HepG2 (cell line): ENCODE data around the gene CABLES2. TPM values are rescaled to one million over a fixed set of nuclear protein-coding genes. Genes with fewer than 3 reads are reported as not detected.

Experiments used
- ATAC-seq: fragments of 200-7000 bp; cut with Tn5 transposase; 3 replicates; pipeline ENCODE4 v1.9.1; 2020; ENCODE audit warnings: mild to moderate bottlenecking, moderate library complexity
- BruUV-seq: library from RNA; stranded (reverse); fragments of 400-500 nt; replicated peaks from 2 replicates; lab custom pipeline; 2021; lab: Mats Ljungman, UMichigan
- CTCF ChIA-PET: fragments of 300-600 bp; formaldehyde crosslinking; extraction: SDS; loops from one replicate; lab custom pipeline; 2021; ENCODE audit warnings: low total read pairs, inconsistent platforms, low intra/inter-chr PET ratio; lab: Yijun Ruan, JAX
- POLR2A ChIA-PET: fragments of 350-600 bp; sonication (Branson Sonifier 250); formaldehyde crosslinking; loops from one replicate; lab custom pipeline; 2020; ENCODE audit warnings: antibody characterized with exemption, inconsistent platforms; lab: Yijun Ruan, JAX
- DNase-seq: peaks from one replicate; pipeline ENCODE4 v3.0.0-alpha.2; 2015; ENCODE audit warnings: low spot score
- FAIRE-seq: peaks from 3 replicates; lab custom pipeline; 2011; peaks lifted over from hg19 to GRCh38; lab: Jason Lieb, UNC
- H2AFZ ChIP-seq: one replicate; pipeline ENCODE4 v1.6.1; 2011; ENCODE audit warnings: low read length, inconsistent platforms
- H3K27ac ChIP-seq: fragments of 300-600 bp; 3 replicates; pipeline ENCODE4 v1.8.0; 2011; ENCODE audit warnings: mixed run types, mild to moderate bottlenecking, mixed read lengths, low read length, inconsistent platforms; ENCODE audit not compliant: insufficient read depth; ENCODE audit errors: extremely low read length
- H3K27me3 ChIP-seq, 2 experiments: fragments of 200-600 bp in 1 of 2; 2 replicates in 1 of 2; 3 replicates in 1 of 2; pipeline versions ENCODE4 v1.6.0 to v1.8.0; 2011; ENCODE audit warnings: low read length in 2 of 2, mild to moderate bottlenecking in 2 of 2, moderate library complexity in 2 of 2, inconsistent platforms in 1 of 2; ENCODE audit not compliant: insufficient read depth in 2 of 2, control insufficient read depth in 1 of 2
- H3K36me3 ChIP-seq, 2 experiments: fragments of 200-600 bp in 1 of 2; replicated peaks in 1 of 2; 2 replicates in 1 of 2; 3 replicates in 1 of 2; pipeline versions ENCODE4 v1.5.1 to v1.8.0; 2011; ENCODE audit warnings: low read length in 2 of 2, inconsistent platforms in 1 of 2; ENCODE audit not compliant: insufficient read depth in 2 of 2, control insufficient read depth in 1 of 2
- H3K4me1 ChIP-seq: 2 replicates; pipeline ENCODE4 v1.5.1; 2012; ENCODE audit warnings: low read length, inconsistent platforms; ENCODE audit not compliant: insufficient read depth
- H3K4me2 ChIP-seq: 2 replicates; pipeline ENCODE4 v1.6.0; 2011; ENCODE audit warnings: low read depth, low read length, inconsistent platforms
- H3K4me3 ChIP-seq, 3 experiments: fragments of 200-600 bp in 1 of 3; sonication (generic), shearing (Covaris generic) in 1 of 3; replicated peaks in 1 of 3; 2 replicates each; pipeline ENCODE4 v1.5.1; 2011 to 2016; ENCODE audit warnings: low read length in 3 of 3, inconsistent platforms in 2 of 3, low read depth in 2 of 3, mild to moderate bottlenecking in 2 of 3, control low read depth in 1 of 3, mixed read lengths in 1 of 3; ENCODE audit not compliant: insufficient read depth in 1 of 3
- H3K79me2 ChIP-seq: one replicate; pipeline ENCODE4 v1.6.1; 2011; ENCODE audit warnings: low read length, inconsistent platforms; ENCODE audit not compliant: insufficient read depth
- H3K9ac ChIP-seq: 2 replicates; pipeline ENCODE4 v1.6.0; 2011; ENCODE audit warnings: mild to moderate bottlenecking, low read depth, low read length, inconsistent platforms; ENCODE audit not compliant: insufficient read depth
- H3K9me3 ChIP-seq: 2 replicates; pipeline ENCODE4 v1.5.1; 2012; ENCODE audit warnings: mild to moderate bottlenecking, low read length
- H4K20me1 ChIP-seq: 2 replicates; pipeline ENCODE4 v1.6.0; 2011; ENCODE audit warnings: inconsistent platforms, mild to moderate bottlenecking, low read length, moderate library complexity; ENCODE audit not compliant: insufficient read depth
- AKAP8 ChIP-seq: sonication (generic); formaldehyde crosslinking; IDR thresholded peaks from 2 replicates; pipeline ENCODE4 v1.5.1; 2020; ENCODE audit warnings: mild to moderate bottlenecking, missing genetic modification reagents
- CREB3 ChIP-seq: sonication (generic); formaldehyde crosslinking; IDR thresholded peaks from 2 replicates; pipeline ENCODE4 v1.5.0; 2020; ENCODE audit warnings: missing genetic modification reagents
- DMTF1 ChIP-seq: sonication (generic); formaldehyde crosslinking; IDR thresholded peaks from 2 replicates; pipeline ENCODE4 v1.4.0; 2020; ENCODE audit warnings: mild to moderate bottlenecking, missing genetic modification reagents
- HNF4G ChIP-seq, 2 experiments: sonication (generic) in 1 of 2; formaldehyde crosslinking in 1 of 2; IDR thresholded peaks; 2 replicates each; pipeline versions ENCODE4 v1.4.0 to v1.6.1; 2011 to 2020; ENCODE audit warnings: borderline replicate concordance in 2 of 2, low read depth in 2 of 2, mild to moderate bottlenecking in 2 of 2, low read length in 1 of 2, missing genetic modification reagents in 1 of 2, moderate library complexity in 1 of 2
- LRRFIP1 ChIP-seq: sonication (generic); formaldehyde crosslinking; conservative IDR thresholded peaks from 2 replicates; pipeline ENCODE4 v1.4.0; 2020; ENCODE audit warnings: missing genetic modification reagents
- MBNL3 ChIP-seq: fragments of 250-450 bp; sonication (Bioruptor Pico); conservative IDR thresholded peaks from 2 replicates; pipeline ENCODE4 v1.8.0; 2022; ENCODE audit warnings: mild to moderate bottlenecking, inconsistent platforms
- MTA3 ChIP-seq: sonication (generic); formaldehyde crosslinking; IDR thresholded peaks from 2 replicates; pipeline ENCODE4 v1.4.0; 2020; ENCODE audit warnings: missing genetic modification reagents
- MXD4 ChIP-seq: IDR thresholded peaks from 2 replicates; pipeline ENCODE4 v1.6.1; 2016; ENCODE audit warnings: mild to moderate bottlenecking, missing biosample characterization, missing genetic modification reagents
- PAX8 ChIP-seq: sonication (generic); formaldehyde crosslinking; IDR thresholded peaks from 2 replicates; pipeline ENCODE4 v1.8.0; 2022; ENCODE audit warnings: mild to moderate bottlenecking, missing genetic modification reagents, borderline replicate concordance
- RBAK ChIP-seq: sonication (generic); formaldehyde crosslinking; IDR thresholded peaks from 2 replicates; pipeline ENCODE4 v1.5.1; 2020; ENCODE audit warnings: mild to moderate bottlenecking, missing genetic modification reagents
- ZFX ChIP-seq: sonication (generic); formaldehyde crosslinking; IDR thresholded peaks from 2 replicates; pipeline ENCODE4 v1.4.0; 2020; ENCODE audit warnings: mild to moderate bottlenecking, low read depth, missing genetic modification reagents, moderate library complexity
- ZNF496 ChIP-seq: sonication (generic); formaldehyde crosslinking; IDR thresholded peaks from 2 replicates; pipeline ENCODE4 v1.8.1; 2023; ENCODE audit warnings: mild to moderate bottlenecking, moderate library complexity, missing genetic modification reagents; ENCODE audit not compliant: insufficient replicate concordance
- ZNF563 ChIP-seq: sonication (generic); formaldehyde crosslinking; IDR thresholded peaks from 2 replicates; pipeline ENCODE4 v1.8.0; 2022; ENCODE audit warnings: mild to moderate bottlenecking, moderate library complexity, missing genetic modification reagents
- ZZZ3 ChIP-seq: sonication (generic); formaldehyde crosslinking; IDR thresholded peaks from 2 replicates; pipeline ENCODE4 v1.4.0; 2020; ENCODE audit warnings: missing genetic modification reagents, mild to moderate bottlenecking, borderline replicate concordance
- WGBS: methylation state at CpG from one replicate; pipeline ENCODE4 v1.1.6; 2017; ENCODE audit warnings: low lambda C conversion rate; 5-methylcytosine and 5-hydroxymethylcytosine counted together
- in situ Hi-C: cut with HindIII; loops from 2 replicates; pipeline ENCODE4 v1.10.0; 2017; ENCODE audit warnings: low pct_unique_long_range_greater_than_20kb; ENCODE audit not compliant: extremely low pct_ligation_motif_present
- intact Hi-C: fragments of 100-400 bp; cut with micrococcal nuclease; formaldehyde crosslinking; loops from one replicate; pipeline ENCODE4 v1.10.0; 2022; ENCODE audit not compliant: unreplicated experiment
- polyA plus RNA-seq, 8 experiments: library from polyadenylated mRNA; depleted of rRNA in 3 of 8; stranded (reverse) in 7 of 8; unstranded in 1 of 8; fragments of >200 nt; fragmentation: Illumina TruSeq in 4 of 8; extraction: Trizol in 4 of 8; gene quantifications; 2 replicates each; pipeline versions ENCODE4 v1.2.1 to v1.2.3, GENCODE V29; 2011 to 2016; ENCODE audit warnings: low read depth in 4 of 8, missing spikeins in 1 of 8, mixed read lengths in 1 of 8; ENCODE audit not compliant: insufficient read depth in 1 of 8
- total RNA-seq, 5 experiments: library from RNA; depleted of rRNA; stranded (reverse); fragments of >200 nt; fragmentation: Illumina TruSeq; extraction: Trizol; gene quantifications; 2 replicates each; pipeline ENCODE4 v1.2.3, GENCODE V29; 2016; ENCODE audit warnings: low read depth in 1 of 5

CABLES2 gene
- total and polyA plus RNA-seq, 2 of the 13 experiments (the other 11 are each of a cell fraction or from before 2014, with no cell fraction given) = 5.2 to 9.7 TPM

GRCh38 chr20:62374331-62375152 is 32.5 kb downstream of the CABLES2 start:
- Histone ChIP-seq H3K27ac (no peak overlapping the region), H4K20me1 (no peaks in the 10 kb centered on the region), H3K36me3 (no peaks in the 10 kb centered on the region), H3K27me3 (no peaks in the 10 kb centered on the region), H3K9ac (peak overlapping the region; percentile 68; the same call in 1 of the 2 replicates), H3K9me3 (no peaks in the 10 kb centered on the region), H3K79me2 (no peaks in the 10 kb centered on the region), H3K4me1 (peaks cover 79% of the 10 kb centered on the region), H3K4me3 (peak overlapping the region; percentile 47 to 71 (median 62); a peak in 5 of 6 replicates), H2AFZ (no peak overlapping the region), H3K4me2 (peak overlapping the region; percentile 88)
- in situ Hi-C loops = no loop called here
- ATAC-seq (peak; percentile 2), FAIRE-seq (no peak), DNase-seq (no peak)
- ChIA-PET POLR2A (interaction anchor here (0.6 to 5.4 kb wide), 15 partner anchors 9 to 74 kb away, joined by 3 to 95 read pairs (median 6); partner anchors contain the start of genes ADRM1, LAMA5 and RPS21), CTCF (interaction anchor here (2.5 to 4.8 kb wide), 2 partner anchors 7 to 72 kb away, joined by 8 to 73 read pairs; partner anchors contain the start of genes ADRM1 and LAMA5)
- BruUV-seq = no TSS peak
- 32% methylated on average over 14 of the region's 24 CpGs for WGBS
- intact Hi-C loops = loop anchor here (5.0 to 10.0 kb wide), 2 partner anchors 137 to 420 kb away; partner anchors contain the start of genes MRGBP and OSBPL2
- no peak for TF ChIP-seq PAX8
- no peak for TF ChIP-seq ZNF563 (CRISPR knock-in tag)
- TF ChIP-seq DMTF1 (CRISPR knock-in tag) = no peak
- TF ChIP-seq LRRFIP1 (CRISPR knock-in tag) = no peak
- no peak for TF ChIP-seq ZZZ3 (CRISPR knock-in tag)
- TF ChIP-seq MBNL3 (CRISPR knock-in tag) = no peak
- no peak for TF ChIP-seq HNF4G (IDR thresholded peaks at IDR 0.05; ENCODE audit: borderline replicate concordance, low read depth, low read length)
- no peak for TF ChIP-seq HNF4G (CRISPR knock-in tag; IDR thresholded peaks at IDR 0.05; ENCODE audit: borderline replicate concordance, low read depth)
- no peak for TF ChIP-seq ZFX (CRISPR knock-in tag)
- TF ChIP-seq MTA3 (CRISPR knock-in tag) = no peak
- TF ChIP-seq AKAP8 (CRISPR knock-in tag) = no peak; the same call in 1 of the 2 replicates
- TF ChIP-seq CREB3 (CRISPR knock-in tag) = no peak
- no peak for TF ChIP-seq RBAK (CRISPR knock-in tag)
- no peak for TF ChIP-seq MXD4
- TF ChIP-seq ZNF496 (CRISPR knock-in tag) = no peak
